ENCODE measurements around the gene LARGE1.

LARGE1 gene

DNA sequence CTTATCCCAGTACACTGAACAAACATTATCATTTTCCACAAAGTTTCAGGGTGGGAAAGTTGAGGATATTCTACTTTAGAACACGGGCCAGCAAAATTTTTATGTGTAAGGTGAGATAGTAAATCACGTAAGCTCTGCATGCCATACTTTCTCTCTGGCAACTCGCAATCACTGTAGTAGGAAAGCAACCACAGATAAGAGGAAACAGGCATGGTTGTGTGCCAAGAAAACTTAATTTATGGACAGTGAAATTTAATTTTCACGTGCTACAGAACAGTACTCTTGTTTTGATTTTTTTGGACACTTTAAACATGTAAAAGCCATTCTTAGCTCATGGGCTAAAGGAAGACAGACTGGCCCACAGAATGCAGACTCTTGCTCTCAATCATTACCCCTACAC, 82.5 kb downstream of the LARGE1 start:
- no peak overlapping the region for H3K4me3 ChIP-seq (ENCODE audit: low read length)
- H3K27me3 ChIP-seq (replicated peaks; ENCODE audit: control insufficient read depth, insufficient read depth, low read length), result no peaks in the 10 kb centered on the region
- peaks cover 29% of the 10 kb centered on the region for H3K4me1 ChIP-seq (ENCODE audit: control insufficient read depth, insufficient read depth, low read length)
- H3K9ac ChIP-seq (ENCODE audit: low read length), result no peak overlapping the region
- no peaks in the 10 kb centered on the region for H3K36me3 ChIP-seq (ENCODE audit: control insufficient read depth, insufficient read depth, low read length, severe bottlenecking)
- no peak for DNase-seq (ENCODE audit: low read depth)
- H3K9me3 ChIP-seq (ENCODE audit: control insufficient read depth, low read length), result no peaks in the 10 kb centered on the region

DNA sequence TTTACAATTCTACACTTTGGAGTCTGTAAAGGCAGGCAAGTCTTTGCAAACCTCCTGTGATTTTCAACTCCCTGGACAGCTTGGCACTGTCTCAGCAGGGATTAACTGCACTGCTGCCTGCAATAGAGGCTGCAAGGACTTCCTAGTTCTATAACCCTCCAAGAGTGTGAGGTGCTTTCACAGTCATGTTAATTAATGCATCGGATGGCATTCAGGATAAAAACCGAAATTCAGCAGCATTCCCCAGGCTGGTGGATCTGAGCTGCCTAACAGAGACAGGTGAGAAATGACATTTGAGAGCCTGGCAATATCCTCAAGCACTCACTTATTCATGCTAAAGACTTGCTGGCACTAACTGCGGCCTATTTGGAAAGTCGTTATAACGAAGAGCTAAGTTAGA, 85.0 kb downstream of the LARGE1 start:
- DNase-seq (ENCODE audit: low read depth), result peak; percentile 52
- Histone ChIP-seq H3K36me3 (ENCODE audit: control insufficient read depth, insufficient read depth, low read length, severe bottlenecking) (no peaks in the 10 kb centered on the region), H3K9ac (ENCODE audit: low read length) (no peak overlapping the region), H3K4me3 (ENCODE audit: low read length) (no peak overlapping the region), H3K9me3 (ENCODE audit: control insufficient read depth, low read length) (no peaks in the 10 kb centered on the region), H3K4me1 (ENCODE audit: control insufficient read depth, insufficient read depth, low read length) (peaks cover 19% of the 10 kb centered on the region), H3K27me3 (replicated peaks; ENCODE audit: control insufficient read depth, insufficient read depth, low read length) (no peaks in the 10 kb centered on the region)

DNA sequence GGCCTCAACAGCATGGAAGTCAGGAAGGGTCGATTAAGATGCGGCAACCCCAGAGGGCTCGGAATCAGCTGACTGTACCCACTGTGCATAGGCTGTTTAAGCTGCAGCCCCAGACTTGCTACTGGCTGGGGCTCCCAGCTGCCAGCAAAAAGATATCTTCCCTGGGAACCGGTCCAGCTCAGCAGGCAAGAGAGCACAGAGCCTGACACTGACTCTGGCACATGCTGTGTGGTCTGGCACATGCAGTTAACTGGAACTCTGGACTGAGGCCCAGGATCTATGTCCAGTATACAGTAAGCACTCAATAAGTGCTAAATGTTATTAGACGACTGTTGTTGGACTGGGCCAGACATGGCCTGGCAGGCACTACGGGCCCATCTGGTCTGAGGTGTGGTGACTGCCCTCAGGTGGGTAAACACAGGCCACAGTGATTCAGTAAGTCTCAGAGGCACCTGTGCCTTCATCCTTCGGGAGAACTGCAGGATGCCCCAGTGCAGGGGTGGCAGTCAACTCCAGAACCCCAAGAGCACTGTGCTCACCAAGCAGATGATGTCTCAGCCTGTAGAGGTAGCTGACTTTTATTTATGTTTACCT, 87.6 kb downstream of the LARGE1 start:
- H3K36me3 ChIP-seq (ENCODE audit: control insufficient read depth, insufficient read depth, low read length, severe bottlenecking), result no peaks in the 10 kb centered on the region
- no peak overlapping the region for H3K4me3 ChIP-seq (ENCODE audit: low read length)
- H3K4me1 ChIP-seq (ENCODE audit: control insufficient read depth, insufficient read depth, low read length), result peaks cover 8% of the 10 kb centered on the region
- H3K9ac ChIP-seq (ENCODE audit: low read length), result no peak overlapping the region
- no peak for DNase-seq (ENCODE audit: low read depth)
- no peaks in the 10 kb centered on the region for H3K9me3 ChIP-seq (ENCODE audit: control insufficient read depth, low read length)
- no peaks in the 10 kb centered on the region for H3K27me3 ChIP-seq (replicated peaks; ENCODE audit: control insufficient read depth, insufficient read depth, low read length)

DNA sequence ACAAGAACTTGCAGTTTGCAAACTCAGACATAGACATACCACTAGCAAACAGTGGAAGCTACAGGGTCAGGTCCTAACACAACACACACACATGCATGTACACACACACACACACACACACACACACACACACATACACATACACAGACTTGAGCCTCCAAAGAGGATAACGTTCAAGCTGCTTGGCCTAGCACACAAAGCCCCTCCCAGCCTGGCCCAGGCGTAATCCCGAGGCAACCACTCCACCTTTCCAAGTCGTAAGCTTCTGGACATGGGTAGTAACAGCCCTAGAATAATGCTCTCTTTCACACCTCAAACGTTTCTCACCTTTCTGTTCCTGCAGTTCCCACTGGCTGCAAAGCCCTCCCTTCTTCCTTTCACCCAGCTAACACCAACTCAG, 88.6 kb downstream of the LARGE1 start:
- no peaks in the 10 kb centered on the region for H3K36me3 ChIP-seq (ENCODE audit: control insufficient read depth, insufficient read depth, low read length, severe bottlenecking)
- peaks cover 8% of the 10 kb centered on the region for H3K4me1 ChIP-seq (ENCODE audit: control insufficient read depth, insufficient read depth, low read length)
- DNase-seq (ENCODE audit: low read depth), result no peak
- no peaks in the 10 kb centered on the region for H3K9me3 ChIP-seq (ENCODE audit: control insufficient read depth, low read length)
- no peak overlapping the region for H3K9ac ChIP-seq (ENCODE audit: low read length)
- no peak overlapping the region for H3K4me3 ChIP-seq (ENCODE audit: low read length)
- no peaks in the 10 kb centered on the region for H3K27me3 ChIP-seq (replicated peaks; ENCODE audit: control insufficient read depth, insufficient read depth, low read length)

DNA sequence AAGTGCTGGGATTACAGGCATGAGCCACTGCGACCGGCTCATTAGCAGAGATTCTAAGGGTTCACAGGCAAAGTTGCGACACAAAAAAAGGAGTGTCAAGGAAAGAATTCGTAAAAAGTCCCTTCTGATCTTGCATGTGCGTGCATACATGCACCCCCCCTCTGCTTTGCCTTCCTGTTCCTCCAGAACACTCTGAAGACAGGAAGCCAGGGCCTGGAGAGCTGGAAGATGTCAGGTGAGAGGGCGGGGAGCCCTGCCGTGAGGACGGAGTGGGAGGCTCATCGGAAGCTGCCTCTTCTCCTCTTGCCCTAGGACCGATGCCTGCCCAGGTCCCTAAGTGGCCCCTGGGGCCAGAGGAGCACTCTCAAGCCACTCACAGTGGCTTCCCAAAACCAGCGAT, 89.1 kb downstream of the LARGE1 start:
- no peak for DNase-seq (ENCODE audit: low read depth)
- Histone ChIP-seq H3K4me3 (ENCODE audit: low read length) (no peak overlapping the region), H3K27me3 (replicated peaks; ENCODE audit: control insufficient read depth, insufficient read depth, low read length) (no peaks in the 10 kb centered on the region), H3K9me3 (ENCODE audit: control insufficient read depth, low read length) (no peaks in the 10 kb centered on the region), H3K9ac (ENCODE audit: low read length) (no peak overlapping the region), H3K4me1 (ENCODE audit: control insufficient read depth, insufficient read depth, low read length) (peaks cover 8% of the 10 kb centered on the region), H3K36me3 (ENCODE audit: control insufficient read depth, insufficient read depth, low read length, severe bottlenecking) (no peaks in the 10 kb centered on the region)

DNA sequence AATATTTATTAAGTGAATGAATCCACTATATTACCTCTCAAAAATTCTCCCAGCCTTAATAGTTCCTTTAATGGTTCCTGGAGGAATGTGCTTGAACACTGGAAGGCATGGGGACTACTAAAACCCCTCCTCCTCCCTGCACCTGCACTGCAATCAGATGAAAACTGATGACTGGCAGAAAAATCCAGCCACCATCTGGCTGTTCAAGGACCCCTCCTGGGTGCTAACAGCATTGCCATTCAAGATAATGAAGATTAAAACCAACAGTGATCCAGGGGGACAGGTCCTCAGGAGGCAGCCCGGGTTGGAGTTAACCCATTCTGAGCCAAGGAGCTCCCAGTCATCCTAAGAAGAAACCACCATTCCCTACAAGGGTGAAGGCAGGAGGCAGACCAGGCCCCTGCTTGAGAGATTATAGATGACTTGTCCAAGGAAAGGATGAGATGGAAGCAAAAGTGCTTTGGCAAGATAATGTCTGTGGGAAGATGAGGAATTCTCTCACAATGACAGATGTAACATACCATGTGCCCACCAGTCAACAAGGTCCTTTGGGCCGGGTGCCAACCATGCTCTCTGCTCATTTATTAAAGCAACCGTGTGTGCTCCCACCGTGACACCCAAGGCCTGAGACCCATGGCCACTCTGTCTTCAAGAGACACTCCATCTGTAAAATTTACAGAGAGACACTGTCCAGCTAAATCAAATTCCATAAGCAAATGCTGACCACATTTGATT, 90.6 kb downstream of the LARGE1 start:
- Histone ChIP-seq H3K9me3 (ENCODE audit: control insufficient read depth, low read length) (no peaks in the 10 kb centered on the region), H3K9ac (ENCODE audit: low read length) (no peak overlapping the region), H3K36me3 (ENCODE audit: control insufficient read depth, insufficient read depth, low read length, severe bottlenecking) (no peaks in the 10 kb centered on the region), H3K27me3 (replicated peaks; ENCODE audit: control insufficient read depth, insufficient read depth, low read length) (no peaks in the 10 kb centered on the region), H3K4me3 (ENCODE audit: low read length) (no peak overlapping the region), H3K4me1 (ENCODE audit: control insufficient read depth, insufficient read depth, low read length) (peaks cover 5% of the 10 kb centered on the region)
- DNase-seq (ENCODE audit: low read depth), result no peak

DNA sequence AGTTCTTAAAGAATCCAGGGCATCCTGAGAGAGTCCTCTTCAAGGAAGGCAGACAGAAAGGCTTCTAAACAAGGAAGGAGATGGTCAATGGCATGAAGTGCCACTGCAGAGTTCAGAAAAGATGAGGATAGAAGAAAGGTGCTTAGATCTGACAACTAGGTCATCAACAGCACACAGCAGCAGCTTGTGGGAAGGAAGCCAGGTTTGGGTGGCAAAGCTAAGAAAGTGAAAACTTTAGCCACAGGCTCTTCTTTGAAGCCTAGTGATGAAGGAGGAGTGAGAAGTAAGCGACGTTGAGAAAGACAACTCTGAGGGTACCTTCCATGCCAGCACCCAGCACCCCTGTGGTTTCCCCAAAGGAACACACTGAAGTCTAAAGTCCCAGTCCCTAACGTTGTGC, 92.0 kb downstream of the LARGE1 start:
- Histone ChIP-seq H3K9ac (ENCODE audit: low read length) (no peak overlapping the region), H3K4me3 (ENCODE audit: low read length) (no peak overlapping the region), H3K9me3 (ENCODE audit: control insufficient read depth, low read length) (no peaks in the 10 kb centered on the region), H3K4me1 (ENCODE audit: control insufficient read depth, insufficient read depth, low read length) (peaks cover 5% of the 10 kb centered on the region), H3K27me3 (replicated peaks; ENCODE audit: control insufficient read depth, insufficient read depth, low read length) (no peaks in the 10 kb centered on the region), H3K36me3 (ENCODE audit: control insufficient read depth, insufficient read depth, low read length, severe bottlenecking) (no peaks in the 10 kb centered on the region)
- DNase-seq (ENCODE audit: low read depth), result no peak

DNA sequence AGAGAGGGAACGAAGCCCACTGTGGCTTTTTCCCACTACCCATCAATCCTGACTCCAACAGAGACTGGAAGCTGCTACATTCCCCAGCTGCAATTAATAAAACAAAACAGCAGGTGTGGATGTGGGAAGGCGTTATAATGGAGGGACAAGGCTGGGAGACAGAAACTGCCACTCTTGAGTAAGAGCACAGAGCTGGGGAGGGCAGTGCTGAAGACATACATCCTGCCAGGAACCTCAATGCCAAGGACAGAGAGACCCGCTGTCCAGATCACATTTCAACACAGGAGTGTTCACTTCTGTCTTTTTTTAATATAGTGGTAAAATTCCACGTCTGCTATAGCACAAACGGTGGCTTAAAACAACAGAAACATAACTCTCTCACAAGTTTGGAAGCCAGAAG, 94.5 kb downstream of the LARGE1 start:
- no peaks in the 10 kb centered on the region for H3K27me3 ChIP-seq (replicated peaks; ENCODE audit: control insufficient read depth, insufficient read depth, low read length)
- H3K4me3 ChIP-seq (ENCODE audit: low read length), result no peak overlapping the region
- no peak overlapping the region for H3K9ac ChIP-seq (ENCODE audit: low read length)
- H3K36me3 ChIP-seq (ENCODE audit: control insufficient read depth, insufficient read depth, low read length, severe bottlenecking), result no peaks in the 10 kb centered on the region
- no peak for DNase-seq (ENCODE audit: low read depth)
- H3K4me1 ChIP-seq (ENCODE audit: control insufficient read depth, insufficient read depth, low read length), result no peaks in the 10 kb centered on the region
- no peaks in the 10 kb centered on the region for H3K9me3 ChIP-seq (ENCODE audit: control insufficient read depth, low read length)

DNA sequence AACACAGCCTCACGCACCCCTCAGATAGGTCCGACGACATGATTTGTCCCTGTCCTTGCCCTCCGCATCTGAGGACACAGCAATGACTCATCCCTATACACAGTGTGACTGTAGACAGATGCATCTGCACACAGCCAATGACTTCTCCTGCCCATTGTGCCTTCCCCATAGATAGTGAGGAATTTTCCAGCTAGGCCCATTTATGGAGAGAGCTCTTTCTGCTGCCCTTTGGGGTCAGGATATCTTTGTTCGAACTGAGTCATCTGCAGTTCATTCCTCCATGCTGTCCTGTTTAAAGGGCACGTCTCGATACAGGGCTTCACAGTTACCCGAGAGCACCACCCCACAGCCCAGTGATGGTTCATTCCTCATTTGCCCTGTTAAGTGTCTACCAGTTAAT, 96.7 kb downstream of the LARGE1 start:
- no peaks in the 10 kb centered on the region for H3K27me3 ChIP-seq (replicated peaks; ENCODE audit: control insufficient read depth, insufficient read depth, low read length)
- H3K9ac ChIP-seq (ENCODE audit: low read length), result no peak overlapping the region
- no peaks in the 10 kb centered on the region for H3K4me1 ChIP-seq (ENCODE audit: control insufficient read depth, insufficient read depth, low read length)
- H3K9me3 ChIP-seq (ENCODE audit: control insufficient read depth, low read length), result no peaks in the 10 kb centered on the region
- H3K36me3 ChIP-seq (ENCODE audit: control insufficient read depth, insufficient read depth, low read length, severe bottlenecking), result no peaks in the 10 kb centered on the region
- no peak for DNase-seq (ENCODE audit: low read depth)
- no peak overlapping the region for H3K4me3 ChIP-seq (ENCODE audit: low read length)

DNA sequence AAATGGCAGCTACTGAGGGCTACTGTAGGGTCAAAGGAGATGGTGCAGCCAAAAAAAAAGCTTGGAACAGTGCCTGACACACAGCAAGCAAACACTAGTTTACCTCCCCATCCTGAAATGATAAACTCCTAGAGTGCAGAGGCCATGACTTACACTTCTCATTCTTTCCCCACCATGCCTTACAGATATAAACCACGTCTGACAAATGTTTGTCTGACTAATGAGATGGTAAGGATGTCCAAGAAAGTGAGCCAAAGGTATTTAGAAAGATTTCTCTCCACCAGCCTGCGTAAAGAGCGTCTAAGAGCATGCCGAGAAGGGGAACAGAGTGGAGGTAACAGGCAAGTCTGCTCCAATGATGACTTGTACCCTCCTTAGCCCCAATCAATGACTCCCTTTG, 99.0 kb downstream of the LARGE1 start:
- no peak for DNase-seq (ENCODE audit: low read depth)
- no peak overlapping the region for H3K9ac ChIP-seq (ENCODE audit: low read length)

DNA sequence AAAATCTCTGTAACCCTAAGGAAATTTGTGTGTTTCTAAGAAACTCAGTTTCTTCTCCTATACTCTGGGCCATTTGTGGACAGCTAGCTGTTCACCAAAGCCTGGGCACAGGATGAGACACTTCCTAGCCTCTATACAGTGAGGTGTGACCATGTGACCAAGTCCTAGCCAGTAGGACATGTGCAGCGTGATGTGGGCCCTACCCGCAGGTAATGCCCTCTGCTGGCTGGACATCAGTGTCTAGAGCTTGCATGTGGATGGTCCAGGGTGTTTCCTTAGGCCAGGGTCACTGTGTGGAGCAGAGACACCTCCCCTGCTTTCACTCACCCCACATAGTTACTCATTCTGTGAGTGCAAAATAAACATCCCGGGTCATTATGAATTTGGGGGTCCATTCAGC, 100.5 kb downstream of the LARGE1 start:
- H3K4me1 ChIP-seq (ENCODE audit: control insufficient read depth, insufficient read depth, low read length), result no peaks in the 10 kb centered on the region
- no peak overlapping the region for H3K9ac ChIP-seq (ENCODE audit: low read length)
- H3K27me3 ChIP-seq (replicated peaks; ENCODE audit: control insufficient read depth, insufficient read depth, low read length), result no peaks in the 10 kb centered on the region
- DNase-seq (ENCODE audit: low read depth), result no peak
- H3K4me3 ChIP-seq (ENCODE audit: low read length), result no peak overlapping the region
- no peaks in the 10 kb centered on the region for H3K36me3 ChIP-seq (ENCODE audit: control insufficient read depth, insufficient read depth, low read length, severe bottlenecking)
- no peaks in the 10 kb centered on the region for H3K9me3 ChIP-seq (ENCODE audit: control insufficient read depth, low read length)

More for the DNA sequence above, 99.0 kb downstream of the LARGE1 start:
- no peaks in the 10 kb centered on the region for H3K36me3 ChIP-seq (ENCODE audit: control insufficient read depth, insufficient read depth, low read length, severe bottlenecking)
- no peak overlapping the region for H3K4me3 ChIP-seq (ENCODE audit: low read length)
- H3K9me3 ChIP-seq (ENCODE audit: control insufficient read depth, low read length), result no peaks in the 10 kb centered on the region
- H3K4me1 ChIP-seq (ENCODE audit: control insufficient read depth, insufficient read depth, low read length), result no peaks in the 10 kb centered on the region
- no peaks in the 10 kb centered on the region for H3K27me3 ChIP-seq (replicated peaks; ENCODE audit: control insufficient read depth, insufficient read depth, low read length)

All from adipocyte (in vitro differentiated cells).